GM21786 (cell line): ENCODE results near the gene CCDC91.

Experiments
- ATAC-seq: cut with Tn5 transposase; IDR thresholded peaks from one replicate; pipeline ENCODE4 v1.9.1; 2021; ENCODE audit not compliant: unreplicated experiment

Gene CCDC91

GRCh38 chr12:28574746-28575592 is 384.7 kb downstream of the CCDC91 start:
- no peak for ATAC-seq

- no peak for ATAC-seq
These were observed 385.4 kb downstream of the CCDC91 start for GRCh38 chr12:28575593-28576205.

- ATAC-seq = no peak
These were observed 388.1 kb downstream of the CCDC91 start for GRCh38 chr12:28578361-28578760.

- ATAC-seq = no peak
These were observed 388.6 kb downstream of the CCDC91 start for GRCh38 chr12:28578833-28579252.

GRCh38 chr12:28582672-28583376 is 392.6 kb downstream of the CCDC91 start:
- ATAC-seq = no peak

GRCh38 chr12:28583701-28584261 is 393.5 kb downstream of the CCDC91 start:
- no peak for ATAC-seq

GRCh38 chr12:28585146-28585545 is 394.9 kb downstream of the CCDC91 start:
- ATAC-seq = no peak

GRCh38 chr12:28586481-28586880 is 396.2 kb downstream of the CCDC91 start:
- ATAC-seq = no peak

- no peak for ATAC-seq
These were observed 401.6 kb downstream of the CCDC91 start for GRCh38 chr12:28591831-28592230.
